HepG2 (cell line): ENCODE results near the gene KLF12. TPM values are rescaled to one million over a fixed set of nuclear protein-coding genes. Genes with fewer than 3 reads are reported as not detected.

Experiments
- FOXK1 ChIP-seq: sonication (generic); formaldehyde crosslinking; IDR thresholded peaks from 2 replicates; pipeline ENCODE4 v1.4.0; 2020; ENCODE audit warnings: low read depth, missing genetic modification reagents, borderline replicate concordance
- FOXP1 ChIP-seq, 2 experiments: fragments of 450-650 bp in 1 of 2; IDR thresholded peaks; 2 replicates each; pipeline ENCODE4 v1.6.1; 2017 to 2018; ENCODE audit warnings: antibody characterized with exemption in 1 of 2
- HOXA9 ChIP-seq: sonication (generic); formaldehyde crosslinking; IDR thresholded peaks from 2 replicates; pipeline ENCODE4 v1.8.1; 2022; ENCODE audit warnings: missing genetic modification reagents, mild to moderate bottlenecking, moderate library complexity, borderline replicate concordance
- RXRB ChIP-seq: IDR thresholded peaks from 2 replicates; pipeline ENCODE4 v1.6.1; 2016; ENCODE audit warnings: borderline replicate concordance, missing genetic modification reagents, missing compliant biosample characterization
- SMAD3 ChIP-seq: sonication (generic); formaldehyde crosslinking; IDR thresholded peaks from 2 replicates; pipeline ENCODE4 v1.4.0; 2020; ENCODE audit warnings: missing genetic modification reagents
- SOX6 ChIP-seq, 2 experiments: fragments of 450-650 bp in 1 of 2; sonication (generic) in 1 of 2; formaldehyde crosslinking in 1 of 2; IDR thresholded peaks; 2 replicates each; pipeline versions ENCODE4 v1.4.0 to v1.6.1; 2017 to 2020; ENCODE audit warnings: antibody characterized with exemption in 1 of 2, mild to moderate bottlenecking in 1 of 2, missing genetic modification reagents in 1 of 2
- ZNF225 ChIP-seq: sonication (generic); formaldehyde crosslinking; IDR thresholded peaks from 2 replicates; pipeline ENCODE4 v1.4.0; 2020; ENCODE audit warnings: mild to moderate bottlenecking, missing genetic modification reagents
- polyA plus RNA-seq, 8 experiments: library from polyadenylated mRNA; depleted of rRNA in 3 of 8; stranded (reverse) in 7 of 8; unstranded in 1 of 8; fragments of >200 nt; fragmentation: Illumina TruSeq in 4 of 8; extraction: Trizol in 4 of 8; gene quantifications; 2 replicates each; pipeline versions ENCODE4 v1.2.1 to v1.2.3, GENCODE V29; 2011 to 2016; ENCODE audit warnings: low read depth in 4 of 8, missing spikeins in 1 of 8, mixed read lengths in 1 of 8; ENCODE audit not compliant: insufficient read depth in 1 of 8
- total RNA-seq, 5 experiments: library from RNA; depleted of rRNA; stranded (reverse); fragments of >200 nt; fragmentation: Illumina TruSeq; extraction: Trizol; gene quantifications; 2 replicates each; pipeline ENCODE4 v1.2.3, GENCODE V29; 2016; ENCODE audit warnings: low read depth in 1 of 5
- TF ChIP-seq, protein P1 (sequence below): sonication (generic); formaldehyde crosslinking; IDR thresholded peaks from 2 replicates; pipeline ENCODE4 v1.5.1; 2020; ENCODE audit warnings: mild to moderate bottlenecking, missing genetic modification reagents, moderate library complexity
- TF ChIP-seq, protein P2 (sequence below): sonication (generic); formaldehyde crosslinking; IDR thresholded peaks from 2 replicates; pipeline ENCODE4 v1.4.0; 2020; ENCODE audit warnings: mild to moderate bottlenecking, missing genetic modification reagents, borderline replicate concordance
- TF ChIP-seq, protein P3 (sequence below): sonication (generic); formaldehyde crosslinking; IDR thresholded peaks from 2 replicates; pipeline ENCODE4 v1.4.0; 2020; ENCODE audit warnings: missing genetic modification reagents
- TF ChIP-seq, protein P4 (sequence below): sonication (generic); formaldehyde crosslinking; IDR thresholded peaks from 2 replicates; pipeline ENCODE4 v1.9.0; 2021; ENCODE audit warnings: mild to moderate bottlenecking, missing genetic modification reagents

The KLF12 gene
- total and polyA plus RNA-seq, 2 of the 13 experiments (the other 11 are each of a cell fraction or from before 2014, with no cell fraction given): 0.66 to 1.5 TPM

DNA sequence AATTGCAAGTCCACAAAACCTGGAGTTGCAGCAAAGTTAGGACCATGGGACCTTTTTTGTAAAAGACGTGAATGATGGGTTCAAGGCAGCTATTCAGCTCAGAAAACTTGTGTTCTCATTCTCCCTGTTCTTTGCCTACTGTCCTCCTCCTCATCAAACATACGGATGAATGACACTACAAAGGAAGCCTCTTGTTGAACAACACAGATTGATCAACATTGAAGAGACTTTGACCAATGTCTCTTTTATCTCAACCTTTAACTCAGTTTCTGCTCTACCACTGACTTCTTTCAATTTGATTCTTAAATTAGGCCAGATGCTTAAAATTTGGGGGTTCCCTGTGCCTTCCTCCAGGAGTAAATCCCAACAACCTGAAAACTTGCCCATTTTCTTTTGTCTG, 27.9 kb upstream of the KLF12 start (continued):
- TF ChIP-seq RXRB: peak; percentile 90
- peak; percentile 29; the same call in 1 of the 2 replicates for TF ChIP-seq FOXK1 (CRISPR knock-in tag)
- TF ChIP-seq, protein P1, sequence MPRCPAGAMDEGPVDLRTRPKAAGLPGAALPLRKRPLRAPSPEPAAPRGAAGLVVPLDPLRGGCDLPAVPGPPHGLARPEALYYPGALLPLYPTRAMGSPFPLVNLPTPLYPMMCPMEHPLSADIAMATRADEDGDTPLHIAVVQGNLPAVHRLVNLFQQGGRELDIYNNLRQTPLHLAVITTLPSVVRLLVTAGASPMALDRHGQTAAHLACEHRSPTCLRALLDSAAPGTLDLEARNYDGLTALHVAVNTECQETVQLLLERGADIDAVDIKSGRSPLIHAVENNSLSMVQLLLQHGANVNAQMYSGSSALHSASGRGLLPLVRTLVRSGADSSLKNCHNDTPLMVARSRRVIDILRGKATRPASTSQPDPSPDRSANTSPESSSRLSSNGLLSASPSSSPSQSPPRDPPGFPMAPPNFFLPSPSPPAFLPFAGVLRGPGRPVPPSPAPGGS (CRISPR knock-in tag): no peak
- TF ChIP-seq, protein P2, sequence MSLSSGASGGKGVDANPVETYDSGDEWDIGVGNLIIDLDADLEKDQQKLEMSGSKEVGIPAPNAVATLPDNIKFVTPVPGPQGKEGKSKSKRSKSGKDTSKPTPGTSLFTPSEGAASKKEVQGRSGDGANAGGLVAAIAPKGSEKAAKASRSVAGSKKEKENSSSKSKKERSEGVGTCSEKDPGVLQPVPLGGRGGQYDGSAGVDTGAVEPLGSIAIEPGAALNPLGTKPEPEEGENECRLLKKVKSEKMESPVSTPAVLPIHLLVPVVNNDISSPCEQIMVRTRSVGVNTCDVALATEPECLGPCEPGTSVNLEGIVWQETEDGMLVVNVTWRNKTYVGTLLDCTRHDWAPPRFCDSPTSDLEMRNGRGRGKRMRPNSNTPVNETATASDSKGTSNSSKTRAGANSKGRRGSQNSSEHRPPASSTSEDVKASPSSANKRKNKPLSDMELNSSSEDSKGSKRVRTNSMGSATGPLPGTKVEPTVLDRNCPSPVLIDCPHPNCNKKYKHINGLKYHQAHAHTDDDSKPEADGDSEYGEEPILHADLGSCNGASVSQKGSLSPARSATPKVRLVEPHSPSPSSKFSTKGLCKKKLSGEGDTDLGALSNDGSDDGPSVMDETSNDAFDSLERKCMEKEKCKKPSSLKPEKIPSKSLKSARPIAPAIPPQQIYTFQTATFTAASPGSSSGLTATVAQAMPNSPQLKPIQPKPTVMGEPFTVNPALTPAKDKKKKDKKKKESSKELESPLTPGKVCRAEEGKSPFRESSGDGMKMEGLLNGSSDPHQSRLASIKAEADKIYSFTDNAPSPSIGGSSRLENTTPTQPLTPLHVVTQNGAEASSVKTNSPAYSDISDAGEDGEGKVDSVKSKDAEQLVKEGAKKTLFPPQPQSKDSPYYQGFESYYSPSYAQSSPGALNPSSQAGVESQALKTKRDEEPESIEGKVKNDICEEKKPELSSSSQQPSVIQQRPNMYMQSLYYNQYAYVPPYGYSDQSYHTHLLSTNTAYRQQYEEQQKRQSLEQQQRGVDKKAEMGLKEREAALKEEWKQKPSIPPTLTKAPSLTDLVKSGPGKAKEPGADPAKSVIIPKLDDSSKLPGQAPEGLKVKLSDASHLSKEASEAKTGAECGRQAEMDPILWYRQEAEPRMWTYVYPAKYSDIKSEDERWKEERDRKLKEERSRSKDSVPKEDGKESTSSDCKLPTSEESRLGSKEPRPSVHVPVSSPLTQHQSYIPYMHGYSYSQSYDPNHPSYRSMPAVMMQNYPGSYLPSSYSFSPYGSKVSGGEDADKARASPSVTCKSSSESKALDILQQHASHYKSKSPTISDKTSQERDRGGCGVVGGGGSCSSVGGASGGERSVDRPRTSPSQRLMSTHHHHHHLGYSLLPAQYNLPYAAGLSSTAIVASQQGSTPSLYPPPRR (CRISPR knock-in tag): peak; percentile 69
- TF ChIP-seq, protein P3, sequence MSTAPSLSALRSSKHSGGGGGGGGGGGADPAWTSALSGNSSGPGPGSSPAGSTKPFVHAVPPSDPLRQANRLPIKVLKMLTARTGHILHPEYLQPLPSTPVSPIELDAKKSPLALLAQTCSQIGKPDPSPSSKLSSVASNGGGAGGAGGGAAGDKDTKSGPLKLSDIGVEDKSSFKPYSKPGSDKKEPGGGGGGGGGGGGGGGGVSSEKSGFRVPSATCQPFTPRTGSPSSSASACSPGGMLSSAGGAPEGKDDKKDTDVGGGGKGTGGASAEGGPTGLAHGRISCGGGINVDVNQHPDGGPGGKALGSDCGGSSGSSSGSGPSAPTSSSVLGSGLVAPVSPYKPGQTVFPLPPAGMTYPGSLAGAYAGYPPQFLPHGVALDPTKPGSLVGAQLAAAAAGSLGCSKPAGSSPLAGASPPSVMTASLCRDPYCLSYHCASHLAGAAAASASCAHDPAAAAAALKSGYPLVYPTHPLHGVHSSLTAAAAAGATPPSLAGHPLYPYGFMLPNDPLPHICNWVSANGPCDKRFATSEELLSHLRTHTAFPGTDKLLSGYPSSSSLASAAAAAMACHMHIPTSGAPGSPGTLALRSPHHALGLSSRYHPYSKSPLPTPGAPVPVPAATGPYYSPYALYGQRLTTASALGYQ: 0 out of 2 replicates have a peak, but pooled peaks have one; percentile 38
- TF ChIP-seq SMAD3 (CRISPR knock-in tag): no peak
- TF ChIP-seq ZNF225 (CRISPR knock-in tag): no peak
- TF ChIP-seq SOX6 (IDR thresholded peaks at IDR 0.05): no peak
- peak; percentile 88 for TF ChIP-seq SOX6 (CRISPR knock-in tag; IDR thresholded peaks at IDR 0.05)
- TF ChIP-seq HOXA9 (CRISPR knock-in tag): no peak
- no peak for TF ChIP-seq FOXP1 (IDR thresholded peaks at IDR 0.05)
- TF ChIP-seq FOXP1 (CRISPR knock-in tag; IDR thresholded peaks at IDR 0.05): peak; percentile 86
- TF ChIP-seq, protein P4, sequence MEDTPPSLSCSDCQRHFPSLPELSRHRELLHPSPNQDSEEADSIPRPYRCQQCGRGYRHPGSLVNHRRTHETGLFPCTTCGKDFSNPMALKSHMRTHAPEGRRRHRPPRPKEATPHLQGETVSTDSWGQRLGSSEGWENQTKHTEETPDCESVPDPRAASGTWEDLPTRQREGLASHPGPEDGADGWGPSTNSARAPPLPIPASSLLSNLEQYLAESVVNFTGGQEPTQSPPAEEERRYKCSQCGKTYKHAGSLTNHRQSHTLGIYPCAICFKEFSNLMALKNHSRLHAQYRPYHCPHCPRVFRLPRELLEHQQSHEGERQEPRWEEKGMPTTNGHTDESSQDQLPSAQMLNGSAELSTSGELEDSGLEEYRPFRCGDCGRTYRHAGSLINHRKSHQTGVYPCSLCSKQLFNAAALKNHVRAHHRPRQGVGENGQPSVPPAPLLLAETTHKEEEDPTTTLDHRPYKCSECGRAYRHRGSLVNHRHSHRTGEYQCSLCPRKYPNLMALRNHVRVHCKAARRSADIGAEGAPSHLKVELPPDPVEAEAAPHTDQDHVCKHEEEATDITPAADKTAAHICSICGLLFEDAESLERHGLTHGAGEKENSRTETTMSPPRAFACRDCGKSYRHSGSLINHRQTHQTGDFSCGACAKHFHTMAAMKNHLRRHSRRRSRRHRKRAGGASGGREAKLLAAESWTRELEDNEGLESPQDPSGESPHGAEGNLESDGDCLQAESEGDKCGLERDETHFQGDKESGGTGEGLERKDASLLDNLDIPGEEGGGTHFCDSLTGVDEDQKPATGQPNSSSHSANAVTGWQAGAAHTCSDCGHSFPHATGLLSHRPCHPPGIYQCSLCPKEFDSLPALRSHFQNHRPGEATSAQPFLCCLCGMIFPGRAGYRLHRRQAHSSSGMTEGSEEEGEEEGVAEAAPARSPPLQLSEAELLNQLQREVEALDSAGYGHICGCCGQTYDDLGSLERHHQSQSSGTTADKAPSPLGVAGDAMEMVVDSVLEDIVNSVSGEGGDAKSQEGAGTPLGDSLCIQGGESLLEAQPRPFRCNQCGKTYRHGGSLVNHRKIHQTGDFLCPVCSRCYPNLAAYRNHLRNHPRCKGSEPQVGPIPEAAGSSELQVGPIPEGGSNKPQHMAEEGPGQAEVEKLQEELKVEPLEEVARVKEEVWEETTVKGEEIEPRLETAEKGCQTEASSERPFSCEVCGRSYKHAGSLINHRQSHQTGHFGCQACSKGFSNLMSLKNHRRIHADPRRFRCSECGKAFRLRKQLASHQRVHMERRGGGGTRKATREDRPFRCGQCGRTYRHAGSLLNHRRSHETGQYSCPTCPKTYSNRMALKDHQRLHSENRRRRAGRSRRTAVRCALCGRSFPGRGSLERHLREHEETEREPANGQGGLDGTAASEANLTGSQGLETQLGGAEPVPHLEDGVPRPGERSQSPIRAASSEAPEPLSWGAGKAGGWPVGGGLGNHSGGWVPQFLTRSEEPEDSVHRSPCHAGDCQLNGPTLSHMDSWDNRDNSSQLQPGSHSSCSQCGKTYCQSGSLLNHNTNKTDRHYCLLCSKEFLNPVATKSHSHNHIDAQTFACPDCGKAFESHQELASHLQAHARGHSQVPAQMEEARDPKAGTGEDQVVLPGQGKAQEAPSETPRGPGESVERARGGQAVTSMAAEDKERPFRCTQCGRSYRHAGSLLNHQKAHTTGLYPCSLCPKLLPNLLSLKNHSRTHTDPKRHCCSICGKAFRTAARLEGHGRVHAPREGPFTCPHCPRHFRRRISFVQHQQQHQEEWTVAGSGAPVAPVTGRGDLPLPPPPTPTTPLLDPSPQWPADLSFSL (CRISPR knock-in tag): no peak
